K562 (cell line): ENCODE data around the gene IARS1. TPM values are rescaled to one million over a fixed set of nuclear protein-coding genes. Genes with fewer than 3 reads are reported as not detected.
A peak's percentile ranks its signal among the peaks of the same experiment; 100 is the strongest.

Experiments
- CHD4 ChIP-seq: fragments of 200-600 bp; sonication (generic); IDR thresholded peaks from 3 replicates; pipeline ENCODE4 v1.6.1; 2012; ENCODE audit warnings: low read depth, mild to moderate bottlenecking, mixed read lengths, low read length, inconsistent platforms; ENCODE audit not compliant: insufficient read depth, insufficient replicate concordance, poor library complexity, severe bottlenecking
- CLOCK ChIP-seq: fragments of 250-450 bp; sonication (Bioruptor Pico); IDR thresholded peaks from 2 replicates; pipeline ENCODE4 v1.4.0; 2020; ENCODE audit warnings: mild to moderate bottlenecking, moderate library complexity, borderline replicate concordance
- ELF1 ChIP-seq: fragments of 200-800 bp; sonication (Bioruptor generic); IDR thresholded peaks from 2 replicates; pipeline ENCODE4 v1.6.1; 2016; ENCODE audit warnings: missing genetic modification characterization, missing compliant biosample characterization
- IFI16 ChIP-seq: fragments of 250-450 bp; sonication (Bioruptor Pico); IDR thresholded peaks from 2 replicates; pipeline ENCODE4 v2.1.2; 2022; ENCODE audit warnings: mild to moderate bottlenecking, inconsistent platforms
- PPARD ChIP-seq: fragments of 250-450 bp; sonication (Bioruptor Pico); IDR thresholded peaks from 2 replicates; pipeline ENCODE4 v1.8.0; 2022; ENCODE audit warnings: inconsistent platforms, mild to moderate bottlenecking, moderate library complexity
- PURB ChIP-seq: sonication (generic); formaldehyde crosslinking; IDR thresholded peaks from 2 replicates; pipeline ENCODE4 v1.9.0; 2021; ENCODE audit warnings: low read depth, mild to moderate bottlenecking, missing genetic modification reagents
- RFX1 ChIP-seq: fragments of 450-650 bp; IDR thresholded peaks from 2 replicates; pipeline ENCODE4 v1.6.1; 2016; ENCODE audit warnings: mild to moderate bottlenecking, moderate library complexity
- SNRNP70 ChIP-seq: fragments of 200-400 bp; formaldehyde crosslinking; optimal IDR thresholded peaks from 2 replicates; pipeline ENCODE3; 2017; ENCODE audit warnings: low read depth, low read length
- SP2 ChIP-seq: IDR thresholded peaks from 2 replicates; pipeline ENCODE4 v1.6.1; 2011; ENCODE audit warnings: mild to moderate bottlenecking, low read depth, low read length, moderate library complexity; ENCODE audit not compliant: poor library complexity, severe bottlenecking; ENCODE audit errors: extremely low read depth
- XRCC3 ChIP-seq: fragments of 450-650 bp; IDR thresholded peaks from 2 replicates; pipeline ENCODE4 v1.6.1; 2017; ENCODE audit warnings: mild to moderate bottlenecking, moderate library complexity
- ZNF146 ChIP-seq: IDR thresholded peaks from one replicate; pipeline ENCODE4 v1.6.1; 2018; ENCODE audit warnings: missing compliant biosample characterization; ENCODE audit not compliant: unreplicated experiment
- ZNF224 ChIP-seq: sonication (generic); formaldehyde crosslinking; IDR thresholded peaks from 2 replicates; pipeline ENCODE4 v1.8.0; 2022; ENCODE audit warnings: mild to moderate bottlenecking, missing genetic modification reagents
- ZNF253 ChIP-seq: fragments of 250-450 bp; sonication (Bioruptor Pico); conservative IDR thresholded peaks from 2 replicates; pipeline ENCODE4 v1.6.1; 2021; ENCODE audit warnings: mild to moderate bottlenecking
- polyA plus RNA-seq, 8 experiments: library from polyadenylated mRNA; depleted of rRNA in 4 of 8; stranded (reverse) in 5 of 8; unstranded in 3 of 8; fragments of >200 nt; fragmentation: Nextera tagmentation in 2 of 8; fragmentation: Illumina TruSeq in 1 of 8; extraction: Ambion mirVana in 2 of 8; extraction: Trizol in 1 of 8; gene quantifications; 2 replicates each; pipeline versions ENCODE4 v1.2.1 to v1.2.3, GENCODE V29; 2011 to 2014; ENCODE audit warnings: inconsistent platforms in 1 of 8, missing spikeins in 1 of 8
- total RNA-seq, 7 experiments: library from RNA; depleted of rRNA in 6 of 7; stranded (reverse); fragments of >200 nt in 6 of 7; fragmentation: Illumina TruSeq in 2 of 7; extraction: Trizol in 2 of 7; gene quantifications; 2 replicates each; pipeline versions ENCODE4 v1.2.1 to v1.2.3, GENCODE V29; 2011 to 2021; ENCODE audit warnings: low replicate concordance in 1 of 7
- TF ChIP-seq, protein P1 (sequence below): sonication (generic); formaldehyde crosslinking; IDR thresholded peaks from 2 replicates; pipeline ENCODE4 v1.8.0; 2022; ENCODE audit warnings: mild to moderate bottlenecking, missing genetic modification reagents
- TF ChIP-seq, protein P2 (sequence below): fragments of 450-650 bp; IDR thresholded peaks from 2 replicates; pipeline ENCODE4 v1.6.1; 2016
- TF ChIP-seq, protein P3 (sequence below): IDR thresholded peaks from 3 replicates; pipeline ENCODE4 v1.6.1; 2011; ENCODE audit warnings: borderline replicate concordance, mild to moderate bottlenecking, moderate library complexity; ENCODE audit not compliant: insufficient read length; ENCODE audit errors: extremely low read depth
- TF ChIP-seq, protein P4 (sequence below), 2 experiments: IDR thresholded peaks; 2 replicates each; pipeline ENCODE4 v1.6.1; 2012; ENCODE audit warnings: improper control_type of control experiment in 2 of 2, low read depth in 2 of 2, low read length in 2 of 2, borderline replicate concordance in 1 of 2

Gene IARS1
- total and polyA plus RNA-seq, 9 of the 15 experiments (the other 6 are each of a cell fraction or from before 2014, with no cell fraction given): 119 to 371 (median 234) TPM

- TF ChIP-seq ZNF146 (CRISPR knock-in tag) (no peak), CHD4 (no peak), RFX1 (no peak), IFI16 (CRISPR knock-in tag) (no peak), PURB (CRISPR knock-in tag) (no peak), ZNF253 (CRISPR knock-in tag) (no peak), CLOCK (CRISPR knock-in tag) (no peak), ELF1 (tag) (0 out of 2 replicates have a peak, but pooled peaks have one; percentile 34), ZNF224 (no peak), XRCC3 (no peak), SNRNP70 (no peak), SP2 (no peak), PPARD (CRISPR knock-in tag) (no peak)
- TF ChIP-seq, protein P1, sequence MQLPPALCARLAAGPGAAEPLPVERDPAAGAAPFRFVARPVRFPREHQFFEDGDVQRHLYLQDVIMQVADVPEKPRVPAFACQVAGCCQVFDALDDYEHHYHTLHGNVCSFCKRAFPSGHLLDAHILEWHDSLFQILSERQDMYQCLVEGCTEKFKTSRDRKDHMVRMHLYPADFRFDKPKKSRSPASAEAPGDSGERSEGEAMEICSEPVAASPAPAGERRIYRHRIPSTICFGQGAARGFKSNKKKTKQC (CRISPR knock-in tag): peak; percentile 69
- TF ChIP-seq, protein P2, sequence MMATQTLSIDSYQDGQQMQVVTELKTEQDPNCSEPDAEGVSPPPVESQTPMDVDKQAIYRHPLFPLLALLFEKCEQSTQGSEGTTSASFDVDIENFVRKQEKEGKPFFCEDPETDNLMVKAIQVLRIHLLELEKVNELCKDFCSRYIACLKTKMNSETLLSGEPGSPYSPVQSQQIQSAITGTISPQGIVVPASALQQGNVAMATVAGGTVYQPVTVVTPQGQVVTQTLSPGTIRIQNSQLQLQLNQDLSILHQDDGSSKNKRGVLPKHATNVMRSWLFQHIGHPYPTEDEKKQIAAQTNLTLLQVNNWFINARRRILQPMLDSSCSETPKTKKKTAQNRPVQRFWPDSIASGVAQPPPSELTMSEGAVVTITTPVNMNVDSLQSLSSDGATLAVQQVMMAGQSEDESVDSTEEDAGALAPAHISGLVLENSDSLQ: peak; percentile 68; the same call in 1 of the 2 replicates
- TF ChIP-seq, protein P3, sequence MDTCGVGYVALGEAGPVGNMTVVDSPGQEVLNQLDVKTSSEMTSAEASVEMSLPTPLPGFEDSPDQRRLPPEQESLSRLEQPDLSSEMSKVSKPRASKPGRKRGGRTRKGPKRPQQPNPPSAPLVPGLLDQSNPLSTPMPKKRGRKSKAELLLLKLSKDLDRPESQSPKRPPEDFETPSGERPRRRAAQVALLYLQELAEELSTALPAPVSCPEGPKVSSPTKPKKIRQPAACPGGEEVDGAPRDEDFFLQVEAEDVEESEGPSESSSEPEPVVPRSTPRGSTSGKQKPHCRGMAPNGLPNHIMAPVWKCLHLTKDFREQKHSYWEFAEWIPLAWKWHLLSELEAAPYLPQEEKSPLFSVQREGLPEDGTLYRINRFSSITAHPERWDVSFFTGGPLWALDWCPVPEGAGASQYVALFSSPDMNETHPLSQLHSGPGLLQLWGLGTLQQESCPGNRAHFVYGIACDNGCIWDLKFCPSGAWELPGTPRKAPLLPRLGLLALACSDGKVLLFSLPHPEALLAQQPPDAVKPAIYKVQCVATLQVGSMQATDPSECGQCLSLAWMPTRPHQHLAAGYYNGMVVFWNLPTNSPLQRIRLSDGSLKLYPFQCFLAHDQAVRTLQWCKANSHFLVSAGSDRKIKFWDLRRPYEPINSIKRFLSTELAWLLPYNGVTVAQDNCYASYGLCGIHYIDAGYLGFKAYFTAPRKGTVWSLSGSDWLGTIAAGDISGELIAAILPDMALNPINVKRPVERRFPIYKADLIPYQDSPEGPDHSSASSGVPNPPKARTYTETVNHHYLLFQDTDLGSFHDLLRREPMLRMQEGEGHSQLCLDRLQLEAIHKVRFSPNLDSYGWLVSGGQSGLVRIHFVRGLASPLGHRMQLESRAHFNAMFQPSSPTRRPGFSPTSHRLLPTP: no peak
- TF ChIP-seq, protein P4, sequence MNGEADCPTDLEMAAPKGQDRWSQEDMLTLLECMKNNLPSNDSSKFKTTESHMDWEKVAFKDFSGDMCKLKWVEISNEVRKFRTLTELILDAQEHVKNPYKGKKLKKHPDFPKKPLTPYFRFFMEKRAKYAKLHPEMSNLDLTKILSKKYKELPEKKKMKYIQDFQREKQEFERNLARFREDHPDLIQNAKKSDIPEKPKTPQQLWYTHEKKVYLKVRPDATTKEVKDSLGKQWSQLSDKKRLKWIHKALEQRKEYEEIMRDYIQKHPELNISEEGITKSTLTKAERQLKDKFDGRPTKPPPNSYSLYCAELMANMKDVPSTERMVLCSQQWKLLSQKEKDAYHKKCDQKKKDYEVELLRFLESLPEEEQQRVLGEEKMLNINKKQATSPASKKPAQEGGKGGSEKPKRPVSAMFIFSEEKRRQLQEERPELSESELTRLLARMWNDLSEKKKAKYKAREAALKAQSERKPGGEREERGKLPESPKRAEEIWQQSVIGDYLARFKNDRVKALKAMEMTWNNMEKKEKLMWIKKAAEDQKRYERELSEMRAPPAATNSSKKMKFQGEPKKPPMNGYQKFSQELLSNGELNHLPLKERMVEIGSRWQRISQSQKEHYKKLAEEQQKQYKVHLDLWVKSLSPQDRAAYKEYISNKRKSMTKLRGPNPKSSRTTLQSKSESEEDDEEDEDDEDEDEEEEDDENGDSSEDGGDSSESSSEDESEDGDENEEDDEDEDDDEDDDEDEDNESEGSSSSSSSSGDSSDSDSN (IDR thresholded peaks at IDR 0.05; ENCODE audit: borderline replicate concordance in 1 of 2, low read depth in 2 of 2, low read length in 2 of 2): no peak
Observed at GRCh38 chr9:92293452-92294296, at the start of gene IARS1 (continued).
